Activated T-helper 1 cell treated with anti-CD3 and anti-CD28 coated beads, Interleukin-12 subunit alpha, Interleukin-12 subunit beta, Interleukin-2, Interleukin-4 antibody, amounts not matched to agents 30 ng/mL and 10 ng/mL and 1 ng/mL, durations not matched to agents 14 hours and 24 hours and 36 hours (primary cell): ENCODE measurements around the gene EGLN2. TPM values are rescaled to one million over a fixed set of nuclear protein-coding genes. Genes with fewer than 3 reads are reported as not detected.
"Not testable (repeated sequence)": the region's sequence is repeated elsewhere in the genome, so short reads cannot be mapped to it uniquely, and the experiment has no call there.

Experiments
- DNase-seq: peaks from one replicate; pipeline ENCODE4 v3.0.0; 2021; ENCODE audit warnings: low spot score
- H3K27ac Mint-ChIP-seq: one replicate; pipeline ENCODE4 v1.8.0; 2021; ENCODE audit warnings: mild to moderate bottlenecking, mixed read lengths
- H3K27me3 Mint-ChIP-seq: one replicate; pipeline ENCODE4 v1.8.0; 2022; ENCODE audit warnings: mild to moderate bottlenecking, moderate library complexity, mixed read lengths; ENCODE audit not compliant: insufficient read depth
- H3K36me3 Mint-ChIP-seq: one replicate; pipeline ENCODE4 v1.8.0; 2021; ENCODE audit warnings: low read depth, mixed read lengths
- H3K4me1 Mint-ChIP-seq: one replicate; pipeline ENCODE4 v1.8.0; 2021; ENCODE audit warnings: low read depth, mixed read lengths
- H3K4me3 Mint-ChIP-seq: one replicate; pipeline ENCODE4 v1.8.0; 2021; ENCODE audit warnings: mild to moderate bottlenecking, moderate library complexity, mixed read lengths
- H3K9me3 Mint-ChIP-seq: one replicate; pipeline ENCODE4 v1.8.0; 2021; ENCODE audit warnings: mixed read lengths
- intact Hi-C: fragments of 100-400 bp; cut with micrococcal nuclease; formaldehyde crosslinking; loops from one replicate; pipeline ENCODE4 v1.15.1; 2024
- total RNA-seq: library from RNA; stranded (reverse); gene quantifications from 2 replicates; pipeline ENCODE4 v1.2.3, GENCODE V29; 2022

EGLN2 gene
- total RNA-seq, 1 donor from 2014 or later, result 104 TPM

- H3K27me3 Mint-ChIP-seq, result peaks cover 24% of the 10 kb centered on the region
- no peak for DNase-seq
- H3K27ac Mint-ChIP-seq, result no peak overlapping the region
- intact Hi-C loops, result no loop called here
- H3K4me3 Mint-ChIP-seq, result no peak overlapping the region
- H3K36me3 Mint-ChIP-seq, result peaks cover 12% of the 10 kb centered on the region
- no peaks in the 10 kb centered on the region for H3K9me3 Mint-ChIP-seq
- H3K4me1 Mint-ChIP-seq, result peaks cover 35% of the 10 kb centered on the region
Observed at GRCh38 chr19:40815223-40815622, 16.2 kb downstream of the EGLN2 start.

- intact Hi-C loops, result loop anchor here (1.0 kb wide), 2 partner anchors 41 to 156 kb away; no protein-coding TSS in a partner anchor
- H3K36me3 Mint-ChIP-seq, H3K9me3 Mint-ChIP-seq: not testable (repeated sequence)
- Mint-ChIP-seq H3K27ac (peak overlapping the region; percentile 20), H3K4me1 (peaks cover 16% of the 10 kb centered on the region), H3K4me3 (peak overlapping the region; percentile 63), H3K27me3 (peaks cover 17% of the 10 kb centered on the region)
- peak; percentile 49 for DNase-seq
Observed at GRCh38 chr19:40818480-40819399, 19.7 kb downstream of the EGLN2 start.

DNA sequence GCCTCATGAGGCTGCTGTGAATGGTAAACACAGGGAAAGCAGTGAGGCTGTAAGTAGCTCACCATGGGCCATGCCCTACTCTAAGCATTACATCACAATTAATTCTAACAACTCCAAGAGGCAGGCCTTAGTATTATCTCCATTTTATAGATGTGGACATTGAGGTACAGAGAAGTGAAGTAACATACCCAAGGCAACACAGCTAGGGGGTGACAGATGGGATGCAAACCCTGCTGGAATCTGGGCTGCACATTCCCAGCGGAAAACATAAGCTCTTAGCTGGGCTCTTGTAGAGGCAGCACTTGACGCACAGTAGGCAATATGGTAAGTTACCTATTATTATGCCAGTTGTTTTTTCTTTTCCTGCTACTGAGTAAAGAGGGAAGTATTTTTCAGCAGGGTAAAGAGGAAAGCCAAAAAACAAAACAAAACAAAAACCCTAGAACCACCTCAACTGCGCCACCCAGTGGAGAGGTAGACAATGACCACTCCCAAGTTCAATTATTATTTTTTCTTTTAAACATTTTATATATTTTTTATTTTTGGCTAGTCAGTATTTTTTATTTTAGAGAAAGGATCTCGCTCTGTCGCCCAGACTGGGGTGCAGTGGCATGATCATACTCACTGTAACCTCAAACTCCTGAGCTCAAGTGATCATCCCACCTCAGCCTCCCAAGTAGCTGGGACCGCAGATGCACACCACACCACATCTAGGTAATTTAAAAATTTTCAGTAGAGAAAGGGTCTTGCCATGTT, 20.7 kb downstream of the EGLN2 start:
- H3K27me3 Mint-ChIP-seq, H3K4me3 Mint-ChIP-seq, H3K9me3 Mint-ChIP-seq, H3K36me3 Mint-ChIP-seq, H3K27ac Mint-ChIP-seq, DNase-seq: not testable (repeated sequence)
- intact Hi-C loops, result loop anchor here (1.0 kb wide), 2 partner anchors 42 to 157 kb away; no protein-coding TSS in a partner anchor
- H3K4me1 Mint-ChIP-seq, result peaks cover 16% of the 10 kb centered on the region

DNA sequence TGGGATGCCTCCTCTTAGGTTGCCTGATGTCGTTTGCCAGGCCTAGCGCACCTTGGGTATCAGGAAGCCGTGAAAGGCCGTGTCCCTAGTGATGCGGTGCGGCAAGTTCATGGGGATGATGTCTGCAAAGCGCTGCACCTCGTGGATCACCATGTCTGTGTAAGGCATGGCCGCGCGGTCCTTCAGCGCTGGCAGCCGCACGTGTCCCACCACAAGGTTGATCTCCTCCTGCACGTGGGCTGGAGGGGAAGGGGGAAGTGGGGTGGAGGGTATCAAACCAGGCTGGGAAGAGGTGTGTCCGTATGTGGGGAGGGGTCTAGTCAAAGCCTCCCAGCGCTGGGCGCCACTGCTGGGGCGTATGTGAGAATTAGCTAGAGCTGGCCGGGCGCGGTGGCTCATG, 23.2 kb downstream of the EGLN2 start:
- no peak for DNase-seq
- peaks cover 24% of the 10 kb centered on the region for H3K4me1 Mint-ChIP-seq
- no peaks in the 10 kb centered on the region for H3K27me3 Mint-ChIP-seq
- H3K9me3 Mint-ChIP-seq, result no peaks in the 10 kb centered on the region
- no peak overlapping the region for H3K27ac Mint-ChIP-seq
- peaks cover 7% of the 10 kb centered on the region for H3K36me3 Mint-ChIP-seq
- H3K4me3 Mint-ChIP-seq, result no peak overlapping the region
- intact Hi-C loops, result no loop called here

- DNase-seq, H3K9me3 Mint-ChIP-seq, H3K4me3 Mint-ChIP-seq, H3K27ac Mint-ChIP-seq, H3K27me3 Mint-ChIP-seq, intact Hi-C loops: not testable (repeated sequence)
- Mint-ChIP-seq H3K36me3 (peaks cover 11% of the 10 kb centered on the region), H3K4me1 (peaks cover 28% of the 10 kb centered on the region)
Observed at GRCh38 chr19:40822704-40823553, 23.9 kb downstream of the EGLN2 start.

DNA sequence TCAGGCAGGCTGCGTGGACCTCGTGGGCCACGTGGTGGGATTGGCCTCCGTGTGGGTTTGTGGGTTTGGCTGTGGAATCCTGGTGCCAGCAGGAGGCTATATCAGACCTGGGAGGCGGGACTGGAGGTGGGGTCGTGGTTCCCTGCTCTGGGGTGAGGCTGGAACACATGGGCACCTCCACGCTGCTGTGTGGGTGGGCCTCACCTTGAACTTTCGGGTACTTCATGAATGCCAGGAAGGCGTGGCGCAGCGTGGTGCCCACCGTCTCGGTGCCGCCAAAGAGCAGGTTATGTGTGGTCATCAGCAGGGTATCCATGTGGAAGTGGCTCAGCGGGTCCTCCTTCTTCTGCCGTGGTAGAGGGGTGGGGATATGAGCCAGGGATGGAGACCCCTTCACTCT, 25.9 kb downstream of the EGLN2 start:
- intact Hi-C loops, H3K4me3 Mint-ChIP-seq, H3K27me3 Mint-ChIP-seq, H3K9me3 Mint-ChIP-seq, H3K27ac Mint-ChIP-seq, DNase-seq: not testable (repeated sequence)
- Mint-ChIP-seq H3K36me3 (peaks cover 21% of the 10 kb centered on the region), H3K4me1 (peaks cover 12% of the 10 kb centered on the region)

- H3K27ac Mint-ChIP-seq, intact Hi-C loops, H3K4me3 Mint-ChIP-seq, H3K9me3 Mint-ChIP-seq, DNase-seq, H3K27me3 Mint-ChIP-seq: not testable (repeated sequence)
- H3K36me3 Mint-ChIP-seq, result peaks cover 21% of the 10 kb centered on the region
- peaks cover 12% of the 10 kb centered on the region for H3K4me1 Mint-ChIP-seq
Observed at GRCh38 chr19:40825460-40826095, 26.6 kb downstream of the EGLN2 start.

DNA sequence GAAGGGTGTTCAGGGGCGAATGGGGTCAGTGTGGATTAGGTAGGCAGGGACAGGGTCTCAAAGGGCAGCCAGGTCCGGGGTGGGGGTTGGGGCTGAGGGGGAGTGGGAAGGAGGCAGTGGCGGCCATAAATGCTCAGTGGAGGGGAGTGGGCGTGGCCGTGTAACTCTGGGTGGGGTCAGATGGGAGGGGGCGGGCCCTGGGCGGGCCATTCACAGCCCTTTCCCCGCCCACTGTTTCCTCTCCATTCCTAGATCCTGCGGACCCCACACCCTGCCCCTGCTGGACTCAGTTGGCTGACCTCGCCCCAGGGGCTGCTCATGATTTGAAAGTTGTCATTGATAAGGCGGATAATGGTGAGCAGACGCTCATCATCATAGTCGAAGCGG, 27.3 kb downstream of the EGLN2 start:
- H3K9me3 Mint-ChIP-seq, H3K27me3 Mint-ChIP-seq, DNase-seq, intact Hi-C loops, H3K27ac Mint-ChIP-seq, H3K4me3 Mint-ChIP-seq: not testable (repeated sequence)
- peaks cover 12% of the 10 kb centered on the region for H3K4me1 Mint-ChIP-seq
- H3K36me3 Mint-ChIP-seq, result peaks cover 21% of the 10 kb centered on the region

DNA sequence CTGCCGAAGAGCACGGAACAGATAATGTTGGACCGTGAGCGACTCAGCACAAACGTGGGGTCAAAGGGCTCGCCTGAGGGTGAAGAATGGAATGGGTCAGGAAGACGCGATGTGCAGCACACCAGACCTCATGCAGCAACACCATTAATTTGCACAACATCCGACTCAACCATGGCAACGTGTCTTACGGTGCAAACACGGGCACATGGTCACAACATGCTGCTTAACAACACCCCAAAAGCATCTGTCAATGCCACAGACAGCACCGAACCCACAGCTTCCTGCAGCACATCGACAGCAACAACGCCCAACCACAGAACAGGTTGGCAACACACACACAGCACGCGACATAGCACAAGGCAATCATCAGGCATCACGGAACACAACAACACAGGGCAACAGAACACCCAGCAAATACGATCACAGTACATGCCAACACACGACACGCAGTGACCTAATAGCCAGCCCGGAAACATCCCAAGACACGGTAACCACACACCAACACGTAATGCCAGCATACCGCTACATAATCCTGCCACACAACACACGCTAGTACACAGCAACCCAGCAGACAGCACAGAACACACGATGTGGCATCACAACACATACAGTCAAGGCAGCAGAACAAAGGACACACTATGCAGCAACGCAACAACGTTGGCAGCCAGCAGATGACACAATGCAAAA, 27.9 kb downstream of the EGLN2 start:
- peak; percentile 44 for DNase-seq
- Mint-ChIP-seq H3K27ac (peak overlapping the region; percentile 4), H3K36me3 (peaks cover 21% of the 10 kb centered on the region), H3K4me1 (peaks cover 12% of the 10 kb centered on the region)
- H3K4me3 Mint-ChIP-seq, H3K9me3 Mint-ChIP-seq, intact Hi-C loops, H3K27me3 Mint-ChIP-seq: not testable (repeated sequence)

DNA sequence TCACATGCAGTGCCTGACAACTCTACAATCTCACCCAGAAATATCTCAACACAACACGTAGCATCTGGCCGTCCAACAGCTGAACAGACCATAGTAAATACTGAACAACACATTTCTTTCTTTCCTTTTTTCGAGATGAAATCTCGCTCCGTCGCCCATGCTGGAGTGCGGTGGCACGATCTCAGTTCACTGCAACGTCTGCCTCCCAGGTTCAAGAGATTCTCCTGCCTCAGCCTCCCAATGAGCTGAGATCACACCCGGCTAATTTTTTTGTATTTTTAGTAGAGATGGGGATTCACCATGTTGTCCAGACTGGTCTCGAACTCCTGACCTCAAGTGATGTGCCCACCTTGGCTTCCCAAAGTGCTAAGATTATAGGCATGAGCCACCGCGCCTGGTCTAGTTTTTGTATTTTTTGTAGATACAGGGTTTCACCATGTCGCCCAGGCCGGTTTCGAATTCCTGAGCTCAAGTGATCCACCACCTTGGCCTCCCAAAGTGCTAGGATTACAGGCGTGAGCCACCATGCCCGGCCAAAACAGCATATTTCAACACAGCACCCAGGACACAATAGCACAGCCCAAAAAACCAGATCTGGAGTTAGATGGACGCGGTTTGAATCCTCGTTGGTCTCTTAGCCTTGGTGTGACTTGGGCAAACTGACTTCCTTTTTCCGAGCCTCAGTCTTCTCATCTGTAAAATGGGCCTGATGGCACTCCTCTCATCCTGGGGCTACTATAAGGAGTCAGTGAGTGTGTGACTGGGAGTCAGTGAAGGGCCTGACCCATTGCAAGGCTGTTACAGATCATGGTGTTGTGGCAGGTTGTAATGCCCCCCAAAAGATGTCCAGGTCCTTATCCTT, 28.6 kb downstream of the EGLN2 start:
- no peak overlapping the region for H3K27ac Mint-ChIP-seq
- H3K27me3 Mint-ChIP-seq, result peaks cover 4% of the 10 kb centered on the region
- no peak overlapping the region for H3K4me3 Mint-ChIP-seq
- DNase-seq, result no peak
- intact Hi-C loops, result no loop called here
- H3K9me3 Mint-ChIP-seq, result peaks cover 5% of the 10 kb centered on the region
- peaks cover 12% of the 10 kb centered on the region for H3K4me1 Mint-ChIP-seq
- peaks cover 21% of the 10 kb centered on the region for H3K36me3 Mint-ChIP-seq

- peaks cover 18% of the 10 kb centered on the region for H3K4me1 Mint-ChIP-seq
- H3K27me3 Mint-ChIP-seq, result peaks cover 4% of the 10 kb centered on the region
- H3K27ac Mint-ChIP-seq, result peak overlapping the region; percentile 37
- no peak overlapping the region for H3K4me3 Mint-ChIP-seq
- peaks cover 5% of the 10 kb centered on the region for H3K9me3 Mint-ChIP-seq
- intact Hi-C loops, result no loop called here
- peaks cover 21% of the 10 kb centered on the region for H3K36me3 Mint-ChIP-seq
- no peak for DNase-seq
Observed at GRCh38 chr19:40829205-40829604, 30.2 kb downstream of the EGLN2 start.
